HG03139 (cell line): Measurements from ENCODE around the gene CUL3.
"Not testable (repeated sequence)": the region's sequence is repeated elsewhere in the genome, so short reads cannot be mapped to it uniquely, and the experiment has no call there.

ENCODE experiments used
- ATAC-seq: cut with Tn5 transposase; IDR thresholded peaks from one replicate; pipeline ENCODE4 v1.9.1; 2021; ENCODE audit not compliant: unreplicated experiment

CUL3 gene

GRCh38 chr2:224545884-224546644 is 39.1 kb downstream of the CUL3 start:
- no peak for ATAC-seq

GRCh38 chr2:224543939-224544338 is 41.2 kb downstream of the CUL3 start:
- ATAC-seq: no peak

- ATAC-seq: no peak
Observed at GRCh38 chr2:224538561-224539138, 46.5 kb downstream of the CUL3 start.

- no peak for ATAC-seq
Observed at GRCh38 chr2:224532931-224533330, 52.2 kb downstream of the CUL3 start.

- ATAC-seq: no peak
Observed at GRCh38 chr2:224532441-224532840, 52.7 kb downstream of the CUL3 start.

GRCh38 chr2:224528171-224528570 is 57.0 kb downstream of the CUL3 start:
- no peak for ATAC-seq

GRCh38 chr2:224525774-224526173 is 59.4 kb downstream of the CUL3 start:
- no peak for ATAC-seq

GRCh38 chr2:224524657-224525056 is 60.5 kb downstream of the CUL3 start:
- no peak for ATAC-seq

GRCh38 chr2:224523626-224524577 is 61.3 kb downstream of the CUL3 start:
- ATAC-seq: peak; percentile 33

- not testable (repeated sequence) for ATAC-seq
Observed at GRCh38 chr2:224522483-224522882, 62.7 kb downstream of the CUL3 start.

GRCh38 chr2:224520064-224520463 is 65.1 kb downstream of the CUL3 start:
- ATAC-seq: peak; percentile 55

- no peak for ATAC-seq
Observed at GRCh38 chr2:224518806-224519580, 66.2 kb downstream of the CUL3 start.

- no peak for ATAC-seq
Observed at GRCh38 chr2:224517963-224518362, 67.2 kb downstream of the CUL3 start.

GRCh38 chr2:224516393-224516792 is 68.8 kb downstream of the CUL3 start:
- ATAC-seq: not testable (repeated sequence)

- ATAC-seq: no peak
Observed at GRCh38 chr2:224513991-224514390, 71.2 kb downstream of the CUL3 start.

- no peak for ATAC-seq
Observed at GRCh38 chr2:224507789-224508188, 77.4 kb downstream of the CUL3 start.

GRCh38 chr2:224506494-224506893 is 78.7 kb downstream of the CUL3 start:
- ATAC-seq: no peak

- ATAC-seq: no peak
Observed at GRCh38 chr2:224498991-224499390, 86.2 kb downstream of the CUL3 start.

GRCh38 chr2:224492531-224492930 is 92.6 kb downstream of the CUL3 start:
- no peak for ATAC-seq

GRCh38 chr2:224487940-224488339 is 97.2 kb downstream of the CUL3 start:
- ATAC-seq: not testable (repeated sequence)
